ENCODE data around the gene NEIL3.

NEIL3 gene

GRCh38 chr4:177371461-177371860 is 61.8 kb downstream of the NEIL3 start:
- no peak for DNase-seq (ENCODE audit: low spot score)

- DNase-seq (ENCODE audit: low spot score): no peak
Observed at GRCh38 chr4:177374966-177375365, 65.3 kb downstream of the NEIL3 start.

GRCh38 chr4:177375372-177375771 is 65.7 kb downstream of the NEIL3 start:
- DNase-seq (ENCODE audit: low spot score): no peak

GRCh38 chr4:177376024-177376423 is 66.3 kb downstream of the NEIL3 start:
- no peak for DNase-seq (ENCODE audit: low spot score)

GRCh38 chr4:177380730-177381287 is 71.1 kb downstream of the NEIL3 start:
- DNase-seq (ENCODE audit: low spot score): peak; percentile 17

GRCh38 chr4:177381762-177382310 is 72.2 kb downstream of the NEIL3 start:
- no peak for DNase-seq (ENCODE audit: low spot score)

GRCh38 chr4:177384856-177385397 is 75.3 kb downstream of the NEIL3 start:
- DNase-seq (ENCODE audit: low spot score): no peak

GRCh38 chr4:177385576-177386277 is 76.1 kb downstream of the NEIL3 start:
- DNase-seq (ENCODE audit: low spot score): no peak

GRCh38 chr4:177386278-177386815 is 76.7 kb downstream of the NEIL3 start:
- no peak for DNase-seq (ENCODE audit: low spot score)

GRCh38 chr4:177391287-177391686 is 81.6 kb downstream of the NEIL3 start:
- no peak for DNase-seq (ENCODE audit: low spot score)

- no peak for DNase-seq (ENCODE audit: low spot score)
Observed at GRCh38 chr4:177391953-177392352, 82.3 kb downstream of the NEIL3 start.

- no peak for DNase-seq (ENCODE audit: low spot score)
Observed at GRCh38 chr4:177393236-177393635, 83.6 kb downstream of the NEIL3 start.

GRCh38 chr4:177396352-177396751 is 86.7 kb downstream of the NEIL3 start:
- no peak for DNase-seq (ENCODE audit: low spot score)

- no peak for DNase-seq (ENCODE audit: low spot score)
Observed at GRCh38 chr4:177400030-177400429, 90.4 kb downstream of the NEIL3 start.

- no peak for DNase-seq (ENCODE audit: low spot score)
Observed at GRCh38 chr4:177401658-177402273, 92.1 kb downstream of the NEIL3 start.

GRCh38 chr4:177403746-177404145 is 94.1 kb downstream of the NEIL3 start:
- DNase-seq (ENCODE audit: low spot score): no peak

- no peak for DNase-seq (ENCODE audit: low spot score)
Observed at GRCh38 chr4:177404342-177404741, 94.7 kb downstream of the NEIL3 start.

- DNase-seq (ENCODE audit: low spot score): no peak
Observed at GRCh38 chr4:177404986-177405385, 95.3 kb downstream of the NEIL3 start.

GRCh38 chr4:177405508-177405907 is 95.8 kb downstream of the NEIL3 start:
- no peak for DNase-seq (ENCODE audit: low spot score)

GRCh38 chr4:177408023-177408422 is 98.3 kb downstream of the NEIL3 start:
- no peak for DNase-seq (ENCODE audit: low spot score)

GRCh38 chr4:177410566-177410965 is 100.9 kb downstream of the NEIL3 start:
- DNase-seq (ENCODE audit: low spot score): no peak

GRCh38 chr4:177411996-177412395 is 102.3 kb downstream of the NEIL3 start:
- no peak for DNase-seq (ENCODE audit: low spot score)
